Stomach (tissue), 9 donors: ENCODE results near the gene INPP5J. TPM values are rescaled to one million over a fixed set of nuclear protein-coding genes. Genes with fewer than 3 reads are reported as not detected.

Experiments
- DNase-seq, 2 donors: peaks; one replicate each; pipeline versions ENCODE4 v3.0.0 to v3.0.0-alpha.2; 2013 to 2019
- H3K27ac ChIP-seq, 5 donors: fragments of 200-600 bp in 4 of 5; sonication (generic) in 4 of 5; one replicate each; pipeline ENCODE4 v1.5.1; 2013 to 2019; ENCODE audit warnings: mild to moderate bottlenecking in 1 of 5, moderate library complexity in 1 of 5
- H3K27me3 ChIP-seq, 3 donors: fragments of 200-600 bp; sonication (generic); one replicate each; pipeline ENCODE4 v1.5.1; 2017 to 2019; ENCODE audit warnings: mixed run types in 1 of 3
- H3K36me3 ChIP-seq, 4 donors: fragments of 200-600 bp; sonication (generic); 1 replicate in 3 of 4; 2 replicates in 1 of 4; pipeline ENCODE4 v1.5.1; 2016 to 2019
- H3K4me1 ChIP-seq, 4 donors: fragments of 200-600 bp; sonication (generic); one replicate each; pipeline ENCODE4 v1.5.1; 2016 to 2019
- H3K4me3 ChIP-seq, 4 donors: fragments of 200-600 bp; sonication (generic) in 3 of 4; one replicate each; pipeline ENCODE4 v1.5.1; 2016 to 2019; ENCODE audit warnings: mild to moderate bottlenecking in 1 of 4
- H3K9me3 ChIP-seq, 4 donors: fragments of 200-600 bp; sonication (generic); one replicate each; pipeline ENCODE4 v1.5.1; 2016 to 2019
- CTCF ChIP-seq, 7 experiments: fragments of 450-650 bp in 4 of 7; fragments of 200-600 bp in 3 of 7; sonication (generic) in 3 of 7; IDR thresholded peaks; one replicate each; pipeline ENCODE4 v1.5.1; 2016 to 2019; ENCODE audit warnings: antibody characterized with exemption in 7 of 7, control low read depth in 2 of 7, mild to moderate bottlenecking in 1 of 7
- EP300 ChIP-seq: sonication (generic); formaldehyde crosslinking; IDR thresholded peaks from one replicate; pipeline ENCODE4 v1.6.1; 2017; ENCODE audit warnings: antibody characterized with exemption
- POLR2A ChIP-seq, 4 donors: fragments of 450-650 bp; IDR thresholded peaks; one replicate each; pipeline ENCODE4 v1.6.1; 2016; ENCODE audit warnings: antibody characterized with exemption in 4 of 4, control low read depth in 2 of 4, mild to moderate bottlenecking in 1 of 4, moderate library complexity in 1 of 4
- POLR2AphosphoS5 ChIP-seq, 3 donors: sonication (generic); formaldehyde crosslinking; IDR thresholded peaks; one replicate each; pipeline ENCODE4 v1.6.1; 2016; ENCODE audit warnings: antibody characterized with exemption in 3 of 3
- WGBS, 5 donors: extraction: QIAGEN DNeasy Blood & Tissue Kit in 3 of 5; methylation state at CpG; one replicate each; pipeline versions ENCODE4 v1.1.5 to v1.1.7; 2013 to 2018; 5-methylcytosine and 5-hydroxymethylcytosine counted together
- intact Hi-C: fragments of 100-400 bp; cut with DNase I; formaldehyde crosslinking; loops from one replicate; pipeline ENCODE4 v1.15.1; 2023; ENCODE audit warnings: low total_unique reads
- polyA plus RNA-seq, 3 donors: library from polyadenylated mRNA; stranded (reverse); fragments of 200-250 nt; gene quantifications; one replicate each; pipeline ENCODE4 v1.2.3, GENCODE V29; 2013
- total RNA-seq, 5 donors: library from RNA; depleted of rRNA; stranded (reverse); fragments of >200 nt; gene quantifications; one replicate each; pipeline versions ENCODE4 v1.1.0 to v1.2.3, GENCODE V29; 2014 to 2016
- donor health status: healthy with polysubstance abuse.
- donor health status: Bipolar disorder and iron deficiency.
- donor health status: healthy.

The INPP5J gene
- total and polyA plus RNA-seq, 8 donors, result 1.8 to 34.4 (median 9.3) TPM

GRCh38 chr22:31133911-31134310 lies 11.1 kb downstream of the INPP5J start:
- Histone ChIP-seq H3K4me1 (peaks cover 13 to 23% (median 14%) of the 10 kb centered on the region in 4 donors), H3K27ac (no peak overlapping the region), H3K4me3 (no peak overlapping the region), H3K9me3 (no peaks in the 10 kb centered on the region), H3K27me3 (peaks cover 0 to 6% (median 0%) of the 10 kb centered on the region in 3 donors), H3K36me3 (no peaks in the 10 kb centered on the region)
- intact Hi-C loops, result no loop called here
- DNase-seq, result no peak
- 93 to 100% (median 96%) methylated on average over 8 to 19 of the region's 19 CpGs for WGBS, 5 donors
- TF ChIP-seq POLR2A (IDR thresholded peaks at IDR 0.05), result no peak
- no peak for TF ChIP-seq EP300
- TF ChIP-seq POLR2AphosphoS5 (IDR thresholded peaks at IDR 0.05), result no peak
- no peak for TF ChIP-seq CTCF (IDR thresholded peaks at IDR 0.05)

GRCh38 chr22:31134688-31135087 lies 11.9 kb downstream of the INPP5J start:
- intact Hi-C loops, result no loop called here
- H3K36me3 ChIP-seq, result no peaks in the 10 kb centered on the region
- TF ChIP-seq POLR2A (IDR thresholded peaks at IDR 0.05) (no peak), EP300 (no peak), POLR2AphosphoS5 (IDR thresholded peaks at IDR 0.05) (no peak), CTCF (IDR thresholded peaks at IDR 0.05) (no peak)
- 70 to 92% (median 90%) methylated on average over 4 of the region's 4 CpGs for WGBS, 5 donors
- H3K9me3 ChIP-seq, result no peaks in the 10 kb centered on the region
- no peak for DNase-seq
- H3K27me3 ChIP-seq, result peaks cover 0 to 13% (median 0%) of the 10 kb centered on the region in 3 donors
- H3K4me1 ChIP-seq, result peaks cover 13 to 23% (median 14%) of the 10 kb centered on the region in 4 donors
- H3K4me3 ChIP-seq, result no peak overlapping the region
- H3K27ac ChIP-seq, result no peak overlapping the region

- no peak overlapping the region for H3K4me3 ChIP-seq
- H3K9me3 ChIP-seq, result no peaks in the 10 kb centered on the region
- no peak overlapping the region for H3K27ac ChIP-seq
- H3K36me3 ChIP-seq, result no peaks in the 10 kb centered on the region
- intact Hi-C loops, result no loop called here
- peaks cover 13 to 22% (median 21%) of the 10 kb centered on the region in 4 donors for H3K4me1 ChIP-seq
- no peak for TF ChIP-seq CTCF (IDR thresholded peaks at IDR 0.05)
- H3K27me3 ChIP-seq, result peaks cover 0 to 23% (median 9%) of the 10 kb centered on the region in 3 donors
- WGBS, 5 donors, result 91 to 97% (median 93%) methylated on average over 6 of the region's 6 CpGs
- DNase-seq, result no peak
These were observed 12.9 kb downstream of the INPP5J start for GRCh38 chr22:31135706-31136105.

- DNase-seq, result no peak
- no peak for TF ChIP-seq CTCF (IDR thresholded peaks at IDR 0.05)
- TF ChIP-seq POLR2A (IDR thresholded peaks at IDR 0.05), result no peak
- no peak for TF ChIP-seq POLR2AphosphoS5 (IDR thresholded peaks at IDR 0.05)
- no peak for TF ChIP-seq EP300
- Histone ChIP-seq H3K27me3 (peaks cover 0 to 23% (median 9%) of the 10 kb centered on the region in 3 donors), H3K27ac (no peak overlapping the region), H3K4me1 (peaks cover 9 to 25% (median 22%) of the 10 kb centered on the region in 4 donors), H3K9me3 (no peaks in the 10 kb centered on the region), H3K36me3 (no peaks in the 10 kb centered on the region), H3K4me3 (no peak overlapping the region)
- intact Hi-C loops, result no loop called here
- WGBS, 5 donors, result 73 to 80% (median 77%) methylated on average over 9 of the region's 9 CpGs
These were observed 13.4 kb downstream of the INPP5J start for GRCh38 chr22:31136155-31136554.
